ENCODE results near the gene TOX2. TPM values are rescaled to one million over a fixed set of nuclear protein-coding genes. Genes with fewer than 3 reads are reported as not detected.

Gene TOX2
- total and polyA plus RNA-seq, 2 of the 8 experiments (the other 6 are each of a cell fraction or from before 2014, with no cell fraction given): 1.8 to 3.4 TPM

GRCh38 chr20:43974695-43975094 is 60.0 kb downstream of the TOX2 start:
- Histone ChIP-seq H3K27me3 (replicated peaks in 1 of 4; ENCODE audit: control insufficient read depth in 3 of 4, extremely low read depth in 1 of 4, insufficient read depth in 3 of 4, low read length in 3 of 4) (no peaks in the 10 kb centered on the region), H4K20me1 (replicated peaks in 1 of 2; ENCODE audit: control insufficient read depth in 1 of 2, insufficient read depth in 2 of 2, low read length in 2 of 2) (no peaks in the 10 kb centered on the region), H3K4me2 (ENCODE audit: insufficient read depth in 1 of 2, low read depth in 2 of 2, low read length in 2 of 2) (no peak overlapping the region), H2BK12ac (ENCODE audit: low read depth, low read length) (no peak overlapping the region), H3K79me2 (ENCODE audit: control insufficient read depth in 1 of 2, insufficient read depth in 2 of 2, low read length in 2 of 2) (no peaks in the 10 kb centered on the region), H2BK15ac (ENCODE audit: low read length) (no peak overlapping the region), H3K4ac (replicated peaks; ENCODE audit: insufficient read length, low read depth, low read length) (no peak overlapping the region), H4K5ac (ENCODE audit: insufficient read length, low read depth, low read length) (no peak overlapping the region), H4K91ac (replicated peaks; ENCODE audit: insufficient read length, low read length) (no peak overlapping the region), H2AK5ac (ENCODE audit: low read depth, low read length) (no peak overlapping the region), H3K23ac (ENCODE audit: insufficient read length) (no peak overlapping the region), H4K8ac (ENCODE audit: extremely low read depth, insufficient read depth, low read length) (no peak overlapping the region), H2BK120ac (replicated peaks; ENCODE audit: low read depth, low read length) (no peak overlapping the region), H3K56ac (replicated peaks; ENCODE audit: insufficient read length, low read depth, low read length) (no peak overlapping the region), H3K27ac (ENCODE audit: low read depth, low read length) (no peak overlapping the region), H2AFZ (ENCODE audit: low read length) (no peak overlapping the region), H3K9me3 (ENCODE audit: insufficient read depth in 2 of 2, low read depth in 1 of 2, low read length in 1 of 2) (no peaks in the 10 kb centered on the region), H3K79me1 (ENCODE audit: low read depth, low read length) (no peaks in the 10 kb centered on the region), H2BK5ac (ENCODE audit: low read depth, low read length) (no peak overlapping the region), H3K14ac (ENCODE audit: insufficient read length) (no peak overlapping the region), H3K9ac (replicated peaks in 1 of 4; ENCODE audit: extremely low read depth in 1 of 4, low read depth in 3 of 4, low read length in 3 of 4) (no peak overlapping the region), H3K4me1 (replicated peaks in 1 of 4; ENCODE audit: control insufficient read depth in 3 of 4, insufficient read depth in 4 of 4, low read length in 3 of 4) (no peaks in the 10 kb centered on the region), H2BK20ac (ENCODE audit: low read length) (no peak overlapping the region), H3K4me3 (ENCODE audit: extremely low read depth in 1 of 4, insufficient read depth in 2 of 4, low read depth in 3 of 4, low read length in 4 of 4) (no peak overlapping the region), H3K36me3 (ENCODE audit: control insufficient read depth in 2 of 4, insufficient read depth in 4 of 4, low read length in 3 of 4) (no peaks in the 10 kb centered on the region), H3K18ac (ENCODE audit: extremely low read depth, low read length) (no peak overlapping the region), H3K23me2 (ENCODE audit: low read depth, low read length) (no peaks in the 10 kb centered on the region; the same call in 1 of the 2 replicates)
- FAIRE-seq: no peak
- DNase-seq (ENCODE audit: low read depth in 1 of 2, low spot score in 2 of 2): no peak
- ChIA-PET CTCF (ENCODE audit: partially characterized antibody) (interaction anchor here (7.0 kb wide), 1 partner anchor 9 kb away, joined by 32 read pairs; no protein-coding TSS in a partner anchor), POLR2A (ENCODE audit: partially characterized antibody) (no interaction called here)
- 99% methylated on average over 5 of the region's 5 CpGs; no CpG with 5 or more reads in 1 of the 2 experiments for WGBS, 2 experiments (ENCODE audit: extremely low coverage in 1 of 2, insufficient coverage in 1 of 2, insufficient read length in 1 of 2, insufficient replicate concordance in 2 of 2, low coverage in 1 of 2, low lambda C conversion rate in 2 of 2, missing lambda C conversion rate in 1 of 2)
- TF ChIP-seq EP300 (IDR thresholded peaks at IDR 0.05; ENCODE audit: borderline replicate concordance in 1 of 2, low read depth in 2 of 2, low read length in 2 of 2): no peak
- no peak for TF ChIP-seq USF2 (IDR thresholded peaks at IDR 0.05; ENCODE audit: low read length)
- TF ChIP-seq BCL11A (IDR thresholded peaks at IDR 0.05; ENCODE audit: low read depth in 2 of 2, low read length in 2 of 2): no peak
- no peak for TF ChIP-seq CEBPB (IDR thresholded peaks at IDR 0.05; ENCODE audit: low read depth, low read length)
- no peak for TF ChIP-seq PHF8 (conservative IDR thresholded peaks at IDR 0.05; ENCODE audit: low read depth, low read length)
- no peak for TF ChIP-seq CBX5 (IDR thresholded peaks at IDR 0.05; ENCODE audit: low read depth, low read length)
- TF ChIP-seq RNF2 (IDR thresholded peaks at IDR 0.05; ENCODE audit: borderline replicate concordance, low read depth, low read length, missing control alignments, poor library complexity, severe bottlenecking): no peak
- no peak for TF ChIP-seq RFX5 (IDR thresholded peaks at IDR 0.05; ENCODE audit: borderline replicate concordance, low read depth, low read length)
- TF ChIP-seq SP2 (IDR thresholded peaks at IDR 0.05; ENCODE audit: low read length): no peak
- no peak for TF ChIP-seq POLR2AphosphoS5 (IDR thresholded peaks at IDR 0.05; ENCODE audit: low read depth, low read length)
- TF ChIP-seq CREB1 (IDR thresholded peaks at IDR 0.05): no peak
- TF ChIP-seq CHD1 (IDR thresholded peaks at IDR 0.05; ENCODE audit: low read depth, low read length): no peak
- no peak for TF ChIP-seq KDM1A (IDR thresholded peaks at IDR 0.05; ENCODE audit: borderline replicate concordance, low read length)

All from H1 (cell line).